NCI-H774 (cell line): ENCODE results near the gene GPR173.

Source experiments
- DNase-seq: peaks from one replicate; lab custom pipeline; 2025; lab: John Stamatoyannopoulos, UW

The GPR173 gene

DNA sequence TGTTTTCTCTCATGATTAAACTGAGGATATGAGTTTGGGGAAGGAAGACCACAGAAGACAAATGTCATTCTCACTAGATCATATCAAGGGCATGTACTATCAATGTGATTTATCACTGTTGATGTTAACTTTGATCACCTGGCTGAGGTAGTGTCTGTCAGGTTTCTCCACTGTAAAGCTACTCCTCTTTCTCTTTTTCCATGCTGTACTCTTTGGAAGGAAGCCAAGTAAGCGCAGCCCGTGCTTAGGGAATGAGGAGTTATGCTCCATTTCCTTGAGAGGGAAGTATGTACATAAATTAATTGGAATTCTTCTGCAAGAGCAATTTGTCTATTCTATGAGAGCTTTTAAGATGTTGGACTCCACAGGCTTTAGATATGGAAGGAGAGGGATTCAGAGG lies 41.3 kb downstream of the GPR173 start:
- DNase-seq = no peak

DNA sequence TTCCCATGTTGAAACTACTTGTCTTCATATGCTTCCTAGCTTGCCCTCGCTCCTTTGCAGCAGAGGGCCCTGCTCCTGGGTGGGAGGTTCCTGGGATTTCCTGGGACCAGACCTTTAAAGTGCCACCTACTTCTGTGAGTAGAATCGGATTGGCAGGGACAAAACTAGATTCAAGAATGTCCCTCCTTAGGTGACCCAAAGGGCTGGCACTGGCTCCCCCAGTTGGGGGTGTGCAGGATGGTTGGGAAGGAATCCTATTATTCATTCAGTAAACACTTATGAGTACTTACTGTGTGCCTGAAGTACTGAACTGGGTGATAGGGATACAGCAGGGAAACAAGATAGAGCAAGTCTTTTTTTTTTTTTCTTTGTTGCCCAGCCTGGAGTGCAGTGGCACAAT lies 42.8 kb downstream of the GPR173 start:
- no peak for DNase-seq

DNA sequence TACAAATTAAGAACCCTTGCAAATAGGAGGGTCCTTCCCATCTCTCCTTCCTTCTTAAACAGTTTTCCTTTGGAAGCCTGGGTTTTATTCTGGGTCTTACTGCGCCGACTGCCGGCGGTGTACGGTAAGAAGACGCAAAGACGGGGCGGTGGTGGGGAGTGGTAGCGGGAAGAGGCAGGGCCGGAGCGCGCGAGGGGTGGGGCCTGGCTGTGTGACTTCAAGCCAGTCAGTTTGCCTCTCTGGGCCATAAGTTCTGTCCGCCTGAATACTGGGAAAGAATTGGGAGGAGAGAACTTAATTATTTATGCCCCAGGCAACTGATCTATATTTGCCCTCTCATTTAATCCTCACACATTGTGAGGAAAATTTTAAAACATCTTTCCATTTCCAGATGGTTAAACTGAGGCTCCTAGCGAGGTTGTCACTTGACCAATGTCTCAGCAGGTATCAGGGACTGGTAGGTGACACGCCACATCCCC lies 44.6 kb downstream of the GPR173 start:
- DNase-seq = peak; percentile 55

DNA sequence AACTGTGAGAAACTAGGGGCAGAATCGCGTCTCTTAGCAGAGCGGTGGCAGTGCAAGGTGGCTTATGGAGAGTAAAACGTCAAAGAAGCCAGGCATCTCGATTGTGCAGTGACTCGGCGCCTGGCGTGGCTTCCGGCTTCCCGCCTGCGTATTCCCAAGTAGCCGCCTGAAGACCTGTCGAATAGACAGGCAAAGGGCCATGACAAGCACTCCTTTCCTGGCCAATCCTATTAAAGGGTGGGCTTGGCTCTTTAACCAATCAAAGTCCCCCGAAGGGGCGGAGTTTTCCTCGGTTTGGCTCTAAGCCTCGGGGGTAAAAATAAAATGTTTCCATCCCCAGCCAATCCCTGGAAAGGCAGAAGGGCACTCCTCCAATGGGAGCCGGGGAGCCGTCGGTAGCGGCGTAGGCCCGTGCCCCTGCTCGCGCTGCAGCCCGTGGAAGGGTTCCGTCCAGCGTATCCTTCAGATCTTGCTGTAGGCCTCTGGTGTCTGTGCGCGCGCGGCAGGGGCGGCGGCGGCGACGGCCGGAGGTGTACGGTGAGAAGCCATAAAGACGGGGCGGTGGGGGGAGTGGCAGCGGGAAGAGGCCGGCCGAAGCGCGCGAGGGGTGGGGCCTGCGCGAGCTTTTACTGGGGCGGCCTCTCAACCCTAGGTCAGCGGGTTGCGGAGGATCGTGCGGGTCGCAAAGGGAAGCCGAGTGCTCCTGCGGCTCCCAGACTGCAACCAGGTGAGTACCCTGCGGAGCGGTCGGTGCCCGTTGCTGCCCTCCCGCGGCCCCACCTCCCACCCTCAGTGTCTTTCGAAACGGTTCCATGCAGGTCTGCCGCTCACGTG lies 45.4 kb downstream of the GPR173 start, which contains the start of gene KANTR:
KANTR (plus strand) TSS at position 395 of the 834 bp plus-strand sequence. CDS start 30,131 bp downstream, outside the sequence.
- DNase-seq = peak; percentile 86

DNA sequence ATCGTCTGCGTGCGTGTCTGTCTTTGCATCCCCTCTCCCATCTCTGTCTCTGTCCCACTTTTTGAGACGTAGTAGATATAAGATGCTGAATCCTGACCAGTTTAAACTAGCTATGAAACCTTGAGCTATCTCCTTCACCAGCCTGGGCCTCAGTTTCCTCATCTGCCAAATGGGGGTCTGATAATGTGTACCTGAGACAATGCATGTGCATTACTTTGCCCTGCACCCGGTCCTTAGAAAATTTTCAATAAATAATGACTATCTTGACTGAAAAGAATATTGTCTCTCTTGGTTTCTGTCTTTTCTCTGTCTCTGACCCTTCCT lies 46.0 kb downstream of the GPR173 start:
- no peak for DNase-seq

DNA sequence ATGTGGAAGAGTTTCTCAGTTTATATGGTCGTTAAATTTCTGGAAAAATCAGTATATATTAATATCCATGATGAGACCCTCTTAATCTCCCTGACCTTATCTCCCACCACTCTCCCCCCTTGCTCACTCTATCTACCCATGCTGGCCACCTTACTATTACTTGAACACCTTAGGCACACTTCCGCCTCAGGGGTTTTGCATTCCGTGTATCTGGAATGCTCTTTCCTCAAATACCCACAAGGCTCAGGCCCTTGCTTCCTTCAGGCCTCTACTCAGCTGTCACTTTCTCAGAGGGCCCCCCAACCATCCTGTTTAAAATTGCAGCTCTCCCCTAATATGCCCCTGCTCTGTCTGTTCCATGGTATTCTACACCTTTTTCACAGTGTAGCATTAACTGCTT lies 47.2 kb downstream of the GPR173 start:
- no peak for DNase-seq

DNA sequence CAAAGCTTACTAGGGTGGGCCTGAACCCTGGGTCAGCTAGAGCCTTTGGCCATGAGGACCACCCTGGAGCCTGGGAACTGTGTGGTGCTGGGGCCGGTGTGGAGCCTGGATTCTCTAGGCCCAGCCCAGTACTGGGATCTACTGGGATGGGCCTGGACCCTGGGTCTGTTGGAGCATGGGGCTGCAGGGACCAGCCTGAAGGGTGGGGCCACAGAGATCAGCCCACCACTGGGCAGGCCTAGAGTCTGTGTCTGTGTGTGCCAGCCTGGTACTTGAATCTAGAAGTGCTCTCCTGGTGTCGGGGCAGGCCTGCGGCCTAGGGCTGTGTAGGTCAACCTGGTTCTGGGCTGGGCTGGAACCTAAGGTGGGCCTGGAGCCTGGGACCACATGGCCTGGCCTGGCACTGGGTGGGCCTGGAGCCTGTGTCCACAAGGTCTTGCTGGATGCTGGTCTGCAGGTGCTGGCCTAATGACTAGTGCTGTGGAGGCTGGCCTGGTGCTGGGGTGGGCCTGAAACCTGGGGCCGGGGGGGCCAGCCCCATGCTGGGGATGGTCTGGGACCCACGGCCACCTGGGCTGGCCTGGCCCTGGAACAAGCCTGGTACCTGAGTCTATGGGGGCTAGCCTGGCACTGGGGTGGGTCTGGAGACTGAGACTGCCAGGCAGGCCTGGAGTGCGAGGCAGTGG lies 66.4 kb downstream of the GPR173 start:
- DNase-seq = no peak

DNA sequence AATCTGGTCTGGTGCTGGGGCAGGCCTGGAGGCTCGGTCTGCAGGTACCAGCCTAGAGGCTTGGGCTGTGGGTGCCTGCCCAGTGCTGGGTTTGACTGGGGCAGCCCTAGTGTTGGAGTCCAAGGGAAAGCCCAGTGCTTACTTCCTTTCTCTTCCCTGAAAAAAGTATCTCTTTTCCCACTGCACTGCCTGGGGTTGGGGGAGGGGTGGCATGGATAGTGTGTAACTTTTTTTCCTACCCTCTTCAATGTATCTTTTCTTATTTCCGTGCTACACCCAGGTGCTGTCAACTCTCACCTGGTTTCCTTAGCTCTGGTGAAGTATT lies 66.9 kb downstream of the GPR173 start:
- DNase-seq = no peak

DNA sequence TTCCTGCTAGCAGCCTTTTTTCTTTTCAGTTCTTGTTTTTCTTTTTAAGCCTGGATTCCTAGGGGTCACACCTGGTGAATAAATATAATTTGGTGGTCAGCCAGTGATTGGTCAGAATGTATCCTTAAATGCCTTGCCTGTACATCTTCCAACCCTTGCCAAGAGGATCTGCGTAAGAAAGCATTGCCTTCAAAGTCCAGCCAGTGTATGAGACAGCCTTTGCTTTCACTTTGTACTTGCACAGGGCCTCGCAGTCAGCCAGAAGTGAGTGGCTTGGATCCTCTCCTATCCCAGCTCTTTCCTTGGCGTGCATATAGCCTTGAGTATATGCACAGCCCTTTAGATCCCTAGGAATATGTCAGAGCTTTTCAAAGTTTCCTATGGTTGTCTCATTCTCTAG lies 67.5 kb downstream of the GPR173 start:
- no peak for DNase-seq

DNA sequence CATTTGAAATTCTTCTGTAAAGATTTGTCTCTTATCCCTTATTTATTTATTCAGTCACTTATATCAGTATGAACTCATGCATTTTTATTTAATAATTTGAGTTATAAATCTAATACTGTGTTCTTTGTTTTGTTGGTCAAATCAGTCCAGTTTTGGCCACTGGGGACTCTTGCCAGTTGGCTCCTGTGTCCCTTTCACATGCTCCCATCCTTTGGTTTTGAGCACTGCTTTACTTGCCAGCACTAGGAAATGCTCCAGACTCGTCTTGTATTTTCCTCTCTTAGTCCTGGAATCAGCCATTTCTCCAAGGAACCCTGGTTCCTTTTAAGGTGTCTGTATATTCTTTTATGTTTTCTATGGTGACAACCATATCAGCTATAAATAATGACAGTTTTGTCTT lies 73.4 kb downstream of the GPR173 start:
- no peak for DNase-seq

DNA sequence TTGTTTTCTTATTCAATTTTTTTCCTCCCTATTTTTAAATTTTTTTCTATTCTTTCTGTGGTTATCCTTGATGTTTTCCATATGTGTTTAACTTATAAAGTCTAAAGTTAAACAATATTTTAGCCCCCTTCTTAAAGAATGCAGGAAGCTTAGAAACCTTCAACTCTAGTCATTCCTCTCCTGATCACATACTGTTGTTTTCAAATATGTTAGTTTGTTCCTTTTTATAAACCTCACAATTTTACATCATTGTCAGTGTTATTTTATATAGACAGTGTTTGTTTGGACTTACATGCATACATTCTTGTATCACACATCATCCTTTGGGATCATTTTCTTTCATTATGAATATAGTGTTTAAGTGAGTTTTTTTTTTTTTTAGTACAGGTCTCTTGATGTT lies 76.9 kb downstream of the GPR173 start:
- no peak for DNase-seq

DNA sequence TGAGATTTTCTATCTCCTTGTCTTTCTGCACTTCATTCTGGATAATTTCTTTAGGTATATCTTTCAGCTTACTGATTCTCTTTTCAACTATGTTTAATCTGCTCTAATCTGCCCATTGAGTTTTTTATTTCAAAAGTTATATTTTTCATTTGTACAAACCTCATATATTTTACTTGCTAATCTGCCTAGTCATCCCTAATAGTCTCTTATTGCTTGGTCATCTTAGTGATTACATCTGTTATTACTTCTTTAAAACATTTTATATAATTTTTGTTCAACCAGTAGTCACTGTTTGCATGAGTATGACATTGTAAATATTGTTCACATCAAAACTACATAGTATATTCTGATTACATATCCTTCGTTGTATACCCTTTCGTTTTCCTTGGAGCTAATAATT lies 77.8 kb downstream of the GPR173 start:
- DNase-seq = no peak

DNA sequence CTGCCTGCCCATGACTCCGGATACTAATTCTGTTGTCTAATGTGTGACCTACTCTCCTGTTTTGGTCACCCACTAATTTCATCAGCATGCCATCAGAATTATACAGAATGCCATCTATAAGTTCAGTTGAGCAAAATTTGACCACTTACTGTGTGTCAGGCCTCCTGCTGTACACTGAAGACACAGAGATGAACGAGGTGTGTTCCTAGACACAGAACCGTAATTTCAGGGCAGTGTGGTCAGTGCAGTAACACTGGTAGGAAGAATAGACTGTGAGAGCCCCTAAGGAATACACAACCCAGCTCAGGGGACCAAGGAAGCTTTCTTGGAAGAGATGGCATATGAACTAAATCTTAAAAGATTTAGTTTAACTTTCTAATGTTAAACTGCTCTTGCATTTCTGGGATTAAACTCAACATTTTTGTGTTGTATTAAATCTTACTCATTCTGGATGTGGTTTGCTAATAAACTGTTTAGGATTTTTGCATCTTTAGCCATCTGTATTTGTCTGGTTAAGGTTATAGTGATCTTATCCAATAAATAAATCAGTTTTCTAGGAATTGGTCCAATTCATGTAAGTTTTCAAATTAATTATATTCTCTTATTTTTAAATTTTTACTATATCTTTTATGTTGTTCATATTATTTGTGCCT lies 79.6 kb downstream of the GPR173 start:
- DNase-seq = no peak
